Jurkat, Clone E6-1 (cell line): ENCODE measurements around the gene TLNRD1.

ENCODE experiments used
- DNase-seq: peaks from one replicate; pipeline ENCODE4 v3.0.0-alpha.2; 2011; ENCODE audit warnings: low read depth, low spot score
- H3K4me3 ChIP-seq: 2 replicates; pipeline ENCODE4 v1.5.1; 2011; ENCODE audit warnings: mild to moderate bottlenecking, low read length, control low read depth, moderate library complexity

The TLNRD1 gene

DNA sequence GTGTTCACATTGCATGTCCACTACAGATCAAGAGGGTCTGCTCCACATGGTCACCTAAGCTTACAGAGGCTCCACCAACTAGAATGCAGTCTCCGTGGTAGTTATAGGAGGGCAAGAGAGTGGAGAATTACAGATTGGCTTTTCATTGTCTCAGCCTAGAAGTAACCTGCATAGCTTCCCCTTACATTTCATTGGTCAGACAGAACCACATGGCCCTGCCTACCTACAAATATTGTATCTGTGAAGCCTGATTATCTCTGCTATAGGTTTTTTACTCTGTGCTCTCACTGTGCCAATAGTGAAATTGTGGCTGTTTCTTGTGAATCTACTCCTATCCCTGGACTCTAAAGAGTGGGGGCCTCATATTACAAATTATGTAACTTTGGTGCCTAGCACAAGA lies 2.5 kb upstream of the TLNRD1 start:
- H3K4me3 ChIP-seq: no peak overlapping the region
- no peak for DNase-seq

- peak; percentile 80 for DNase-seq
- peak overlapping the region; percentile 94 for H3K4me3 ChIP-seq
Measured at GRCh38 chr15:80999623-81000036, 1.1 kb upstream of the TLNRD1 start.

DNA sequence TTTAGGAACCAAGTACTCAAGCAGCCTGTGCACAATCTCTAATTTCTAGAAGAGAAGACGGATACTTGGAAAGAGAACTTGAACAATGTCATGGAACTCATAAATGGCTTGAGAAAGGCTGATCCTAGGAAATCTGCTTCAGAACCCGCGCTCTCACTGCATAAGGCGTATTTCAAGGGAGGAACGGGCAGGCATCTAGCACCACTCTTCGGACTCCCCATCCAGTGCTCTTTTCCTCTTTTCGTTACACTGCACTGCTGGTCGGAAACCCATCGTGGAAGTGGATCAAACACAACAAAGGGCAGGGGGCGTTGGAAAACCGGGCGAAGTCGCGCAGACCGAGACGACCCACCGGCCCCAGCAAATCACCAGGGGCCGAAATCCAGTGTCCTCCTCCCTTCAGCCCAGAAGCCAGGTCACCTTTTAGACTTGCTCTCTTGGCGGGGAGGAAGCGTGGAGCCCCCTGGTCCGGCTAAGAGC lies 539 bp upstream of the TLNRD1 start:
- DNase-seq: no peak
- H3K4me3 ChIP-seq: peak overlapping the region; percentile 94

DNA sequence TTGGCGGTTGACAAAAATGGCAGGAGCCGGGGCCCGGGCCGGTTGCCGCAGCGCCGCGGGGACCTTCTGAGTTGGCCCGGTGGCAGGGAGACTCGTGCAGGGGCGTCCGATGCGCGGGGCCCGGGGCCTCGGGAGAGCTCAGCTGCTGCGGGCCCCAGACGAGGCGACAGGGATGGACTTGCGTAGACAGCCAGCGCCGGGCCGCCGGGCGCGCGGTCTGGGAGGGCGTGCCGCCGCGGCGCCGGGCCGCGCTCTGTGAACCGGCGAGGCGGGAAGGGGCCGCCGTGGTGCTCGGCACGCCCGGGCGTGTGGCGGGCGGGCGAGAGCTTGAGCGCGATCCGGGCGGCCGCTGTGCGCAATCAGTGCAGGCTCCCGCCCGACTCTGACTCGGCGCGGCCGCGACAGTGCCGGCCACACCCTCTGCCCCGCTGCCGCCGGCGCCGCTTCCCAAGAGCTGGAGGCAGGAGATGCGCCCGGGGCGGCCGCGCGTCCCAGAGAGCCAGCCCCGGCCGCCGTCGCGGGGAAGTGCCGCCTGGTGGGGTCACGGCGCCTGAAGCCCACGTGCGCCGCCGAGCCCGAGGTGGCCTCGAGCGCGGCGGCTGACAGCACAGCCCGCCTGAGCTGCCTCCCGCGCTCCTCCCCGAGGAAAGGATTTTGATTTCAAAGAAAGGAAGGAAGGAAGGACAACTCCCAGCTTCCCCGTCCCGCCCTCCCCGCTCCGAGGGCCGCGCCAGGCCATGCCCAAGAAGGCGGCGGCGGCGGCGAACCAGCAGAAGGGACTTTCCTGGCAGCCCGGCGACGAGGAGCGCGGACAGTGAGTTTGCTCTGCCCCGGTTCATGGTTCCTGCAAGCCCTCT lies 657 bp downstream of the TLNRD1 start:
- peak overlapping the region; percentile 94 for H3K4me3 ChIP-seq
- no peak for DNase-seq

- peak overlapping the region; percentile 94 for H3K4me3 ChIP-seq
- no peak for DNase-seq
Measured at GRCh38 chr15:81002009-81002330, 1.2 kb downstream of the TLNRD1 start.

GRCh38 chr15:81002331-81003096 lies 1.8 kb downstream of the TLNRD1 start:
- no peak overlapping the region for H3K4me3 ChIP-seq
- DNase-seq: no peak

- H3K4me3 ChIP-seq: no peak overlapping the region
- no peak for DNase-seq
Measured at GRCh38 chr15:81003097-81003350, 2.3 kb downstream of the TLNRD1 start.

- no peak overlapping the region for H3K4me3 ChIP-seq
Measured at GRCh38 chr15:81006124-81006523, 5.4 kb downstream of the TLNRD1 start.

GRCh38 chr15:81007428-81008064 lies 6.8 kb downstream of the TLNRD1 start:
- DNase-seq: no peak
- H3K4me3 ChIP-seq: no peak overlapping the region

More at GRCh38 chr15:81006124-81006523, 5.4 kb downstream of the TLNRD1 start:
- no peak for DNase-seq

GRCh38 chr15:81008312-81008711 lies 7.6 kb downstream of the TLNRD1 start:
- no peak overlapping the region for H3K4me3 ChIP-seq
- DNase-seq: no peak

DNA sequence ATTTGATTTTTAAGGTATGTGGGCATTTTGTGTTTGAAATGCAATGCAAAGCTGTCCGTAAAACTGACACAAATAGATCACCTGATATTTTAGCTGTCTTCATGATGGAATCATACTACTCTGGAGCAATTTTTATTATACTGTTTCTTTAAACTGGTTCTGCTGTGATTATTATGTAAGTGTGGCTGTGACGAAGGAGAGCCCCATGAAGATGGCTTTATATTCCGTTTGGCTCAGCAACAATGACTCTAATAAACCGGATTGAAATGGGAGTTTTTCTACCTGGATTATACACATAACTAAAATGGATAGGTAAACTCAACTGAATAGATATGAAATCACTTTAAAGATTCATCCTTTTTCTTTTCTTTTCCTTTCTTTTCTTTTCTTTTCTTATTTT lies 9.4 kb downstream of the TLNRD1 start:
- DNase-seq: no peak
- H3K4me3 ChIP-seq: no peak overlapping the region

DNA sequence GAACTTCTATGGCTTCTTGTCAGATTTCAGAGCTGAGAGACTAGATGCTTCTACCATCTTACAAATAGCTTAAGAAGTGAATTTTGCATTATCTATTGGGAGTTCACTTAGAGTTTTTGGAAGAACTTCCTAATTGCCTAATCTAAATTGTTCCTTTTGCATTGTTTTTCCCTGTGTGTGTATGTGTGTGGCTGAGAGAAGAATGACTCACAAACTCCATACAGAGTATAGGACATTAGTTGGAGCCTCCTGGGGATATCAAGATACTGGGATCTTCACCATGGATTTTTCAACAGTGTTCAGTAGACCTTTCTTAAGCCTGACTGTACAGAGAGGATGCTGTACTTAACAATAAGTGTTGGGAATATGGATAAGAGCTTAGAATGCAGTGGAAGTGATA lies 10.9 kb downstream of the TLNRD1 start:
- H3K4me3 ChIP-seq: no peak overlapping the region
- DNase-seq: no peak

DNA sequence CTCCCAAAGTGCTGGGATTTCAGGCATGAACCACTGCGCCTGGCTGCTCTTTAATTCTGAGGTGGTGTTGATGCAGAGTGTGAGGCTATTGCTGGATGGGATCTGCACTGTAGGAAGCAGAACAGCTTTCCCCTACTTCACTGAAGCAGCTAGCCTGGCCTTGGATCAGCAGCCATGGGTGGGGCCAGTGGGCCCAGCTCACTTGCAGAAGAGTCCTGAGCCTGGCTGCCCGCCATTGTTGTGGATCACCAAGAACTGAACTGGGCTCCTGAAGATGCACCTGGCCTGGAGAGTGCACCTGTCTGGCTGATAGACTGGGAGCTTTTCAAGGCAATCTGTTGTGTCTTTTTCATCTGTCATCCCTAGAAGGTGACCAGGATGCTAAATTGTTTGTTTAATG lies 11.9 kb downstream of the TLNRD1 start:
- DNase-seq: no peak
- no peak overlapping the region for H3K4me3 ChIP-seq

GRCh38 chr15:81013396-81013929 lies 12.7 kb downstream of the TLNRD1 start:
- DNase-seq: no peak
- no peak overlapping the region for H3K4me3 ChIP-seq

DNA sequence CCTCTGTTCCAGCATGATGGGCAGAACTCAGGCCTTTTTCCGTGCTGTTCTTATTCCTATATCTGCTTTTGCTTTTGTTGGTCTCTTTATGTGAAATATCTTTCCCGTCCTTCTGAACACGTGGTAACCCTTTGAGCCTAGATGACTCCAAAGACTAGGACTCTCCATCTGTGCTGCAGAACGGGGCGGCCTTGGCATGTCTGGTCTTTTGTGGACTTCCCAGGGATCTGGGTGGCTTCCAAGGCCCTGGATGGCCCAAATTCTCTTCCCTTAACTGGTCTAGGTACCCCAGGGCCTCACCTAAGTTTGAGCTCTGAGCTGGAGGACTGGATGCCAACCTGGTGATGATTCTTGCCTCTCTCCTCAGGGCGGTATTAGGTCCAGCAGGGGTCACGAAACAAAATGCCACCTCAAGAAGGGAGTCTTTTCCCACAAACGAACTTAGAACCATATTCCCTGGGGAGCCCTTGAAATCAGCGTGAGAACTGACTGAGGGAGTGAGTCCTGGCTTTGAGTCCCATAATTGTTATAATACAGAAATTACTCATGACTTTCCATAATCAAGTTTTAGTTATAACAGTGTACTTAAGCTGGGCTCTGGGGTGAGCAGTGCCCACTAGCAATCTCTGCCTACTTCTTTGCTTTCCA lies 13.8 kb downstream of the TLNRD1 start:
- H3K4me3 ChIP-seq: no peak overlapping the region
- no peak for DNase-seq

GRCh38 chr15:81015621-81016488 lies 15.1 kb downstream of the TLNRD1 start:
- H3K4me3 ChIP-seq: no peak overlapping the region
- DNase-seq: no peak

DNA sequence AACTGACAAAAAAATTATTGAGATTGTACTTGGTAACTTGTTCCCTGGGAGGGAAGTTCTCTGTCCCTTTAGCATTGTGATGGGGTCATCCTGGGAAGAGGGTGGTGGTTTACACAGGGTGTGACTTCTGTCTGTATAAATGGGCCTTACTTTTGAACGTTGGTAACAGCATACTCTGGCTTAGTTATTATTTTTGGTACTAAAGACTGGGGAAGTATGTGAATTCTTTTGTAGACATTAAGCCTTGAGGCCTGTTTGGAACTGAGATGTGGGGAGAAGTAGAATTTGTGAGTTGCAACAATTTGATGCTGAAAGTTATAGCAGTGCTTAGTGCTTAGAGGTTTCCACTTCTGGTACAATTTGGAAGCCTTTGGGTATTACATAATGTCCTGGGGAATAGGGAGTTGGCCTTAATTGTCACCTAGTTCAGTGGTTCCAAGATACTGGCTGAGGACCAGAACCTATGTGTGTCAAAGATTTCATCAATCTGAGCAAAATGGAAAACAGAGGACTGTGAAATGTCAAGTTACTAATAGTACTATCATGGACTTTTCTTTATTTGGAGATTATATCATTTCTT lies 15.9 kb downstream of the TLNRD1 start:
- no peak overlapping the region for H3K4me3 ChIP-seq
- DNase-seq: no peak

DNA sequence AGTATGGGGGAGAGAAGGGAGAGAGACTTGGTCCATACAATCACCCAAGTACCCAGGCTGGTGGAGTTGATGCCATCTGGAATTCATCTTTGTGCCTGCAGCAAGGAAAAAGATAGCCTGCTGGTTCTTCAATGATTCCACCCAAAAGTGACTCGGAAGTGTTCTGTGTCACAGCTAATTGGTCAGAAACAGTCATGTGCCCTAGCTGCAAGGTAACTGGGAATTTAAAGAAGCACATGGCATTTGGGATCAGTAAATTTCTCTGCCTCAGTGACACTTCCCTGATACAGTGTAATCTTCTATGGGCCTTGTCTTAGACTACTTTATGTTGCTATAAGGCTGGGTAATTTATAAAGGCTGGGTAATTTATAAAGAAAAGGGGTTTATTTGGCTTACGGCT lies 17.5 kb downstream of the TLNRD1 start:
- DNase-seq: no peak
- H3K4me3 ChIP-seq: no peak overlapping the region
